HG03060 (cell line): ENCODE measurements around the gene PIGL.
A peak's percentile ranks its signal among the peaks of the same experiment; 100 is the strongest.
"Not testable (repeated sequence)": the region's sequence is repeated elsewhere in the genome, so short reads cannot be mapped to it uniquely, and the experiment has no call there.

Experiments used
- ATAC-seq: cut with Tn5 transposase; IDR thresholded peaks from one replicate; pipeline ENCODE4 v1.9.1; 2021; ENCODE audit warnings: low read depth, moderate number of reproducible peaks; ENCODE audit not compliant: unreplicated experiment

PIGL gene

GRCh38 chr17:16272111-16272840 is 55.3 kb downstream of the PIGL start:
- ATAC-seq: no peak

DNA sequence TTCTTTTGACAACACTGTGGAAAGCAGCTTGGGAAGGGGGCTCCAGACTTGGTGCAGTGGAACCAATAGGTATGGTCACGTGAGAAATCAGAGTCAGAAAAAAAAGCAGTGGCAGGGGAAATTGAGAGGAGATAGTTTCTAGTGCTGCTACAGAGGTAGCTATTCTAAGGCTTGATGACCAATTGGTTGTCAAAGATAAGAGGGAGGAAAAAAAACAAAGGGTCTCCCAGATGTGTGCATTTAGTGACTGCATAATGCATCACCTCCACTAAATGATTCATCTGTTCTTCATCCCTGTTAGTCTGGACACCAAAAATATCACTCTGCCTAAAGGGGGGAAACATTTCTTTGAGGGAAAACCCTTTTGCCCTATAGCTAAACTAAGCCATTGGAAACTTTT is 56.5 kb downstream of the PIGL start:
- ATAC-seq: no peak

- ATAC-seq: no peak
Observed at GRCh38 chr17:16273929-16274339, 56.9 kb downstream of the PIGL start.

DNA sequence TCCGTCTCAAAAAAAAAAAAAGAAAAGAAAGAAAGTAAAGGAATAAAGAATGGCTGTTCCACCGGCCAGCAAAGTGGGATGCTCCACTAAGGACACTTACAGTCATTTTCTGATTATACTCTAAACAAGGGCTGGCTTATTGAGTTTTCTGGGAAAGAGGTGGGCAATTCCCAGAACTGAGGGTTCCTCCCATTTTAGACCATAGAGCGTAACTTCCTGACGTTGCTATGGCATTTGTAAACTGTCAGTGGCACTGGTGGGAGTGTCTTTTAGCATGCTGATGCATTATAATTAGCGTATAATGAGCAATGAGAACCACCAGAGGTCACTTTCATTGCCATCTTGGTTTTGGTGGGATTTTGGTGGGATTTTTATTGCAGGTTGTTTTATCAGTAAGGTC is 58.0 kb downstream of the PIGL start:
- no peak for ATAC-seq

DNA sequence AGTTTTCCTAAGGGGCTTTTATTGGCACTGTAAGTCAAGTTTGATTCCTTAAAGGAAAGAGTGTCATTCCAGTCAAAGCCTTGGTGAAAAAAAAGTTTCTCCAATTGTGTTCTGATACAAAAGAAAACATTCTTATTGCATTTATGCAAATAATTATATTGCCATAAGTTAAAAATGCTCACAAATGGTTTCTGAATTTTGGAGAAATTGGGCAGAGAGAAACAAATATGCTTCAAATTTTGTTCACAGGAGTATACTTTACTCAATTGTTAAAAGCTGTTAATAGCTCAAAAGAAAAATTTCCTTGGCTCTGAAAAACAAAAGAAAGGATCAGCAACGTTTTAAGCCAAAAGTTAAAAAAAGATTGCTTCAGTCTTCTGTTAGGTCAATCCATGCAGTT is 60.2 kb downstream of the PIGL start:
- ATAC-seq: no peak

- no peak for ATAC-seq
Observed at GRCh38 chr17:16281351-16281750, 64.3 kb downstream of the PIGL start.

- no peak for ATAC-seq
Observed at GRCh38 chr17:16282522-16282921, 65.5 kb downstream of the PIGL start.

- no peak for ATAC-seq
Observed at GRCh38 chr17:16283705-16284104, 66.7 kb downstream of the PIGL start.

GRCh38 chr17:16285646-16286008 is 68.6 kb downstream of the PIGL start:
- ATAC-seq: no peak

DNA sequence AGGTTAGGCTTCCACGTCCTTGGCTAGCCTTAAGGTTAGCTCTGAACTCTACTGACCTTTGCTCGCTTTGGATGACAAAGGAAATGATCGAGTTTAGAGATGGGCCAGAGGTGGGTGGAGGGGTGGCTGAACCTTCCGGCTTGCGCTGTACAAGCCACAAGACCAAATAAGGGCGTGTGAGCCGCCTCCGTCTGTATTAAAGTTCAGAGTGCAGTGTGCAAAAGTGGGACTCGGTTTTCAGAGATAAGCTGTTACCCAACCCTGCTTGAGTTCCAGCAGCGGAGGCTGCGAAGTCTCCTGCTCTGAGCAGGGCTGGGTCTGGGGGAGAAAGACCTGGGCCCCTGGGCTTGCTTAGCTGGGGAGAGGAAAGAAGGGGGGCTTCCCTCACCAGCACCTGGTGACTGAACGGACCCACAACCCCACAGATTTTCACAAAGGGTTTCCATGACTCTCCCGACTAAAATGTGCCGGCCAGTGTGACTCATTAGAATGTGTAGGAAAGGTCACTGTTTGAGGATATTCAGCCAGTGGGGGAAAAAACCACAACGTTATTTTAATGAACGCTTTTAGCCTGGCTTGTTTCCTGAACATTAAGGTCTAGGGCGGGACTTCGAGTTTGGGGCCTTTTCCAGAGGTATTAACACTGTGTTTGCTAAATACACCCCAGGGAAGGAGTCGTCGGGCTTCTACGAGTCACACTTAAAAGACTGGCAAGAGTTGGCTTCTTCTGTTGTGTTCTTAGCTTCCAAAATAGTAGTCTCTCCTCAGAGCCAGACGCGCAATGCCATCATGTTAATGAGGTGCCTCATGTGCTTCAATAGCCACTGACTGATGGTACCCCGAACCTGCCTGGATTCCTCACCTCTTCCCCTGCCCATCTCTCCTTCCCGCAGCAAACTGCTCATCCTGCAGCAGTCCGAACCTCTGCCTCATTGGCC is 69.3 kb downstream of the PIGL start:
- ATAC-seq: peak; percentile 64

- ATAC-seq: peak; percentile 31
Observed at GRCh38 chr17:16286947-16287562, 70.0 kb downstream of the PIGL start.

GRCh38 chr17:16287563-16288027 is 70.6 kb downstream of the PIGL start:
- peak; percentile 18 for ATAC-seq

GRCh38 chr17:16288860-16289571 is 72.0 kb downstream of the PIGL start:
- ATAC-seq: no peak

- ATAC-seq: no peak
Observed at GRCh38 chr17:16293931-16294330, 76.9 kb downstream of the PIGL start.

DNA sequence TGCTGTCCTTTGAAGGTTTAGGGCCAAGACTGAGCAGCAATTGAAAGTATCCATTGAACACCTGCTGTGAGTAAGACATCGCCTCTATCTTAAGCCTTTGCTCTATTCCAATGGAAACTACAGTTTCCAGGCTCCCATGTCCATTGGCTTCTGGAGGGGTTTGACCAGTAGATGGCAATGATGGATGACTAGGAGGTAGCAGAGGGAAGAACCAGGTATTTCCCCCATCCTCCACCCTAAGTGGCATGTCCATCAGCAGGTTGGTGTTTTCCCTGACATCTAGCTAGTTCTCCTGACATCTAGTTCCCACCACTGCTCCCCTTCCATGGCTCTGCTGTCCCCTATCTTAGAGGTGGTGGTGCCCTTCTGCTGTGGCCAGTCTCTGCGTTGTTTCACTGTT is 77.5 kb downstream of the PIGL start:
- no peak for ATAC-seq

GRCh38 chr17:16296072-16296471 is 79.1 kb downstream of the PIGL start:
- not testable (repeated sequence) for ATAC-seq

DNA sequence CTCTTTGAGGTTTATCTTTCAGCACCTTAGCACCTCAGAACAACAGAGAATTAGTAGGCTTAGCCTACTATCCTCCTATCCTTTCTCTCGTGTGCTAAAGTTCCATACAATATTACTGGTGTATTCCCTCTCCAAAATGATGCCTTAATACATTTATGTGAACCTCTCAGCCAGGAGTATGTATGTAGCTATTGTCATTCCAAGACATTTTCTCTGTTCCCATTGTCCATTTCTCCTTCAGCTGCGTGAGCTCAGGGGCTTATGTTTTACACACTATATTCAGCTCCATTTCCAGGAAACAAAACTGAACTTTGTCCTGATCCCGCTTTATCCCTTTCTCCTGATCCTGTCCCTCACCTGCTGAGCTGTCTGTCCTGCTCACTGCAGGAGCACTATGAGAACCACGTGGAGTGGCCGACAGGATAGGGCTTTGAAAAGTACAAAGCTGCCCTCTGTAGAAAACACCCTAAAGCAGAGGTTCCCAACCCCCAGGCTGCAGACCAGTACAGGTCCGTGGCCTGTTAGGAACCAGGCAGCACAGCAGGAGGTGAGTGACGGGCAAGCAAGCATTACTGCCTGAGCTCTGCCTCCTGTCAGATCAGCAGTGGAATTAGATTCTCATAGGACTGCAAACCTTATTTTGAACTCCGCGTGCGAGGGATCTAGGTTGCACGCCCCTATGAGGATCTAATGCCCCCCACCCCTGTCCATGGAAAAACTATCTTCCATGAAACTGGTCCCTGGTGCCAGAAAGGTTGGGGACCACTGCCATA is 80.5 kb downstream of the PIGL start:
- no peak for ATAC-seq

DNA sequence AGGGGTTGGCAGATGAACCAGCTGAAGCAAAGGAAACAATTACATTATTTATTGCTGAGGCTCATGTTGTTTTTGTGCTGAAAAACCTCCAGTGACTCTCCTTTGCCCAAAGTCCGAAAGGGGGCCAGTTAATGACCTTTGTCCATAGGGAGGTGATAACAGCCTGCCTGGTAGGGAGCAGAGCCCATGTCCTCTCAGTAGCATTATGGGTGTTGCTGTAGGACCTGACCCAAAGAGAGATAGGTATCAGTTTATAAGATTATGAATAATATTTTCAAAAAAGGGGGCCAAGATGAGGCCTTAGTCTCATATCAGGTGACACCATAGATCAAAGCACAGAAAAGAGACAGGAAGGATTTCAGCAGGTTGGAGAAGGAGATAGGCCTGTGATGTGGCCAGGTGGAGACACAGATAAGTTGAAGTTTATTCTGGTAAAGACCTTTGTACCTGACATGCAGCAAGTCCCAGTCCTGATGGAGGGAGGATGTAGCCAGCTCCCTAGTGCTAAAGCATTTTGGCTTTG is 81.2 kb downstream of the PIGL start:
- ATAC-seq: no peak

GRCh38 chr17:16300554-16300953 is 83.5 kb downstream of the PIGL start:
- no peak for ATAC-seq
